SU-DHL-6 (cell line): ENCODE data around the gene NKX2-2.

Experiments
- CTCF ChIP-seq: fragments of 200-600 bp; sonication (generic); IDR thresholded peaks from one replicate; pipeline ENCODE4 v1.5.1; 2017; ENCODE audit warnings: antibody characterized with exemption, mild to moderate bottlenecking, low read length, moderate library complexity; ENCODE audit not compliant: insufficient read depth, poor library complexity, severe bottlenecking
- EZH2phosphoT487 ChIP-seq: fragments of 200-600 bp; sonication (generic), shearing (Covaris generic); conservative IDR thresholded peaks from 2 replicates; pipeline ENCODE4 v1.6.1; 2018; ENCODE audit warnings: mild to moderate bottlenecking, antibody characterized with exemption, low read length, moderate library complexity, mixed read lengths

GRCh38 chr20:21527908-21528307 is 14.0 kb upstream of the NKX2-2 start:
- no peak for TF ChIP-seq CTCF
- TF ChIP-seq EZH2phosphoT487, result no peak
